NCI-H2029 (cell line): ENCODE results near the gene PTH2R.
"Not testable (repeated sequence)": the region's sequence is repeated elsewhere in the genome, so short reads cannot be mapped to it uniquely, and the experiment has no call there.

Experiments
- DNase-seq: peaks from one replicate; lab custom pipeline; 2025; lab: John Stamatoyannopoulos, UW

The PTH2R gene, protein sequence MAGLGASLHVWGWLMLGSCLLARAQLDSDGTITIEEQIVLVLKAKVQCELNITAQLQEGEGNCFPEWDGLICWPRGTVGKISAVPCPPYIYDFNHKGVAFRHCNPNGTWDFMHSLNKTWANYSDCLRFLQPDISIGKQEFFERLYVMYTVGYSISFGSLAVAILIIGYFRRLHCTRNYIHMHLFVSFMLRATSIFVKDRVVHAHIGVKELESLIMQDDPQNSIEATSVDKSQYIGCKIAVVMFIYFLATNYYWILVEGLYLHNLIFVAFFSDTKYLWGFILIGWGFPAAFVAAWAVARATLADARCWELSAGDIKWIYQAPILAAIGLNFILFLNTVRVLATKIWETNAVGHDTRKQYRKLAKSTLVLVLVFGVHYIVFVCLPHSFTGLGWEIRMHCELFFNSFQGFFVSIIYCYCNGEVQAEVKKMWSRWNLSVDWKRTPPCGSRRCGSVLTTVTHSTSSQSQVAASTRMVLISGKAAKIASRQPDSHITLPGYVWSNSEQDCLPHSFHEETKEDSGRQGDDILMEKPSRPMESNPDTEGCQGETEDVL

DNA sequence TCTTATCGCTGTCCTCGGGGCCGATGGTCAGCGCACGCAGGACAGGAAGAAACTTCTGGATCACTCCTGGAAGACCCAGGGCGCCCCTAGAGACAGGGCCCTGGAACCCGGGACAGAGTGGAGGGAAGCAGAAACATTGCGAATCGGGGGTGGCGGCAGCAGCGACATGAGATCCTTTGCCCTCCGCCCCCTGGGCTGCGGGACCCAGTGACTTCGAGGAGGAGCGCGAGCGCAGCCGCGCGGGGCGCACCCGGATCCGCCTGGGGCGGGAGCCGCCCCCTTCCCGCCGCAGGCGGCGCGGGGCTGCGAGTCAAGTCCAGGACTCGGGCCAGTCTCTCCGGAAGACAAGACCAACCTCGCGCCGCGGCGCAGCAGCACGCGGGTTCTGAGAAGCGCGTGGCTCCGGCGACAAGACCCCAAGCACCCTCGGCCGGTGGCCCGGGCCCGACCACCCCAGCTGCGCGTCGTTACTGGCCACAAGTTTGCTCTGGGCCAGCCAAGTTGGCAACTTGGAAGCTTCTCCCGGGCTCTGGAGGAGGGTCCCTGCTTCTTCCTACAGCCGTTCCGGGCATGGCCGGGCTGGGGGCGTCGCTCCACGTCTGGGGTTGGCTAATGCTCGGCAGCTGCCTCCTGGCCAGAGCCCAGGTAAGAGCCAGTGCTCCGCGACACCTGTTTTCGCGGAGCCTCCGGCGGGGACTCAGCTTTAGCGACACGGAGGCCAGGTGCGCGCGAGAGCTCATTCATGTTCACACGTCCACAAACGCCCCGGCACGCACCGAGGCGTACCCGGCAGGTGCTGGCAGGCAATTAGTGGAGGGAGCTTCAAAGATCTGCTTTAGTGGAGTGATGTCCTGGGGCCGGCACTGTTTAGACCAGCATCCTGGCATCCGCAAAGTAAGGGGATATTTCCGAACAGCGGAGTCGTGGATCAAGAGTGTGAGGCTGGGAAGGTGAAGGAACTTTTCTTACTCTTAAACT lies at the start of gene PTH2R:
PTH2R (plus strand) TSS at position 319 of the 978 bp plus-strand sequence; CDS start at position 571, 252 bp downstream.
- peak; percentile 39 for DNase-seq

DNA sequence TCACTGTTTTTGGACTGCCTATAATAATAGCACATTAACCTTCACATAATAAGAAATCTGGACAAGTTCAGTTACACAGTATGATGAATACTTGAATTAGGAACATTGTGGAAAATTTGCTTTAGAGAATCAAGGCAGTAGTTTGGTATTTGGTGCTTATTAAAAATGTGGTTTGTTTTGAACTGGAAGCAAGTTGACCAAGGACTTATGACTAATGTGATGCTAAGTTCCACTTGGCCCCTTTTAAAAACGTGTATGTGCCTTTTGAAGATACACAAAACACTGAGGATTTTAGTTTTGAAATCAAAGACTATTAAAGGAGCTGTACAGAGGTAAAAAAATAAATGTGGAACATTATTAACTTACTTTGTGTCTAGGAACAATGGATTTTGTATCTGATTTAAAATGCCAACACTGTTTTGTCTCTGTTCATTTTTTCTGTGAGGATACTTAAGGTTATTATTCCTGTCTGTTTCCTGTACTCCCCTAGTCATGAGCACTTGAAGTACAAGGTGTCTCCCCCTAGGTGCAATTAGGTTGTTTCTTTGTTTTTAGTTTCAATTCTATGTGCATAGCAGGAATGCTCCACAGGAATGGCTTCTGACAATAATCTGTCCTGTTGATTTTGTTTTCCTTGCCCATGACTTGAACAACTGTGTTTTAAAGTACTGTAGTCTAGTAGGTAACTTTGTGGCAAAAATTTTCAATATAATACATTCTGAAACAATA lies 49.6 kb upstream of the PTH2R start:
- DNase-seq: no peak

DNA sequence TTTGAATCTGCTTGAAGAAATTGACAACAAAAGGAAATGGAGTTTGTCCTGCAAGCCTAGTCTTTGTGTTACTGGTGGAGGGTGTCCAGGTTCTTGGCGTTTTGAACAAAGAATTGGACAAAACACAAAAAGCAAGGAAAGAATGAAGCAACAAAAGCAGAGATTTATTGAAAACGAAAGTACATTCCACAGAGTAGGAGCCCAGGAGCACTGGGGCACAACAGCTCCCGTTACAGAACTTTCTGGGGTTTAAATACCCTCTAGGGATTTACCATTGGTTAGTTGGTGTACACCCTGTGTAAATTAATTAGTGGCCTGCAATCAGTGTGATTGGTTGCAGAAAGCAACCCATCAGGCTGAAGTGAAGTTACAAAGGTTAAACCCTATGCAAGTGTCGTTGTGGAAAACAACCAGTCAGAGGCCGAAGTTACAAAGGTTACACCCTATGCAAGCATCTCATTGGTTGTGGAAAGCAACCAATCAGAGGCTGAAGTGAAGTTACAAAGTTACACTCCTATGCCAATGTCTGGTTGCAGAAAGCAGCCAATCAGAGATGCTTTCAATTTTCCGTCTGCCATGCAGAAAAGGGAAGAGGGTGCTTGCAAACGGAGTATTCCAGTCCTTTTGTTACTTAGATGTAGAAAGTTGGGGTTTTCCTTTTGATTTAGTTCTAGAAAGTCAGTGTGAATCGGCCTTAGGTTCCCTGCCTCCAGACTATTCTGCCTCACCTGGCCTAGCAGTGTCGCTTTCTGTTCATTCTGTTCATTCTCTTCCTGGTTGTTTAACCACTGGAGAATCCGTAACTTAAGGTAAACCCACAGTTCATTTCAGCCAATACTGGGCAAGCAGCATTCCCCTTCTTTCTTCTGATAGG lies 47.6 kb upstream of the PTH2R start:
- peak; percentile 50 for DNase-seq

DNA sequence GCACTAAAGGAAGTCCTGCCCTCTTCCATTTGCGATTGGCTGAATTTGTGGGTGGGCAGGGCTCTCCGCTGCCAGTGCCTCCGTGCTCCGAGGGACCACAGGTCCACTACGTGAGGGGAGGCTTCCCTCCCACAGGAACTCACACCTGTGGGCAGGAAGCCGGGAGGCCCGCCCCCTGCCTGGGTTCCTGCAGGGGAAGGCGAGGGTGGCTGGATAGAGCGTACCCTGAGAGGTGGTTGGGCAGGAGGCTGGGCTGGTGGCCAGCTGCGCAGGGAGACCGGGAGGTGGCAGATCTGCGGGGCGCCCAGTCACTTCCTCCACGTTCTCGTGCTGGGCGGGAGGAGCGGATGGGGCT lies 47.0 kb upstream of the PTH2R start:
- peak; percentile 93 for DNase-seq

DNA sequence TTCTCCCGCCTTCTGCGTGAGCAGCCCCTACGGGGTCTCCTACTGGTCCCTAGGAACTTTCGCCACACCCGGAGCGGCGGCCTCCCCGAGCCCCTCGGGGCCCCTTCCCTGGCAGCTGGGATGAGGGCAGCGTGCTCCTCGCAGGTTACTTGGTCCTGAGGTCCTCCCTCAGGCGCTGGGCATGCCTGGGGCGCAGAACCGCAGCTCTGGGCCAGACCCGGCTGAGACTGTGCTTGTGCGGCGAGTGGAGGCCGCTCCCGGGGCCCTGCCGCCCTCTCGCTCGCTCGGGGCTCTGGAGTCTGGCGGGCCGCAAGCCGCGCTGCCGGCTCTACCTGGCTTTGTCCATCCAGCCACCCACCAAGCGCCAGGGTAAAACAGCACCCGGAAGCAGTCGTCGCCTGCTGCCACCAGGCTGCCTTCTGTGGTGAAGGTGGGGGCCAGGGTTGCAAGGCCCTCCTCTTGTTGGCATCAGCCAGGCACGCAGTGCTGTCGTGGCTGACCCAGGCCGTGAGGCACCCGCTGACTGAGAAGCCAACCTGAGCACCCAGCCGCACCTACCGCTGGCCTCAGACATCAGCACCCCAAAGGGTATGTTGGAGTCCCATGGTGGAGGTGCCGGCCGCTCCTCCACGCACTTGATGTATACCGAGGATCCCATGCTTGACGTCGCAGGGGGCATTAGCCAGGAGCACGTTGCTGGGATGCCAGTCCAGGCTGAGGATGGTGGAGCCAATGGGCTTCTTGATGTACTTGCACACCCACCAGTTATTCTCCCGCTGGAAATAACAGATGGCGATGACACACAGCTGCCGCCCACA lies 46.1 kb upstream of the PTH2R start:
- DNase-seq: no peak

DNA sequence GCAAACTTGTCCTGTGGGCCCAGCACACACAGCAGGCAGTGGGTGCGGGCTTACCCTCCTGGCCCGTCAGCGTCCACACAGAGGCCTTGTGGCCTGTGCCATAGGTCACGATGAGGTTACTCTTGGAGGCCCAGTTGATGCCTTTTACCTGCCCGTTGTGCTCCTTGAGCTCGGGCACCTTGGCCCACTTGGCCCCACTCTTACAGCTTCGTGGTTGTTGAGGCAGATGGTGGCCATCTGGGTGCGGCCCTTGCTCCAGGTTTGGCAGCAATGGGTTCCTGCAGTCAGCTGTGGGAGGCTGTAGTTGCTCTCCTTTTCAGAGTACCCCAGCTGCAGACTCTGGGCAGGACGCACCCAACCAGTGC lies 45.5 kb upstream of the PTH2R start:
- DNase-seq: no peak

DNA sequence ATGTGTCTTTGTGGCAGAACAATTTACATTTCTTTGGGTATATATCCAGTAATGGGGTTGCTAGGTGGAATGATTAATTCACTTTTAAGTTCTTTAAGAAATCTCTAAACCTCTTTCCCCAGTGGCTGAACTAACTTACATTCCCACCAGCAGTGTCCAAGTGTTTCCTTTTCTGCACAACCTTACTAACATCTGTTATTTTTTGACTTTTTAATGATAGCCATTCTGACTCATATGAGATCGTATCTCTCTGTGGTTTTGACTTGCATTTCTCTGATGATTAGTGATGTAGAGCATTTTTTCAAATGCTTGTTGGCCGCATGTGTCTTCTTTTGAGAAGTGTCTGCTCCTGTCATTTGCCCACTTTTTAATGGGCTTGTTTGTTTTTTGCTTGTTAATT lies 43.1 kb upstream of the PTH2R start:
- no peak for DNase-seq

DNA sequence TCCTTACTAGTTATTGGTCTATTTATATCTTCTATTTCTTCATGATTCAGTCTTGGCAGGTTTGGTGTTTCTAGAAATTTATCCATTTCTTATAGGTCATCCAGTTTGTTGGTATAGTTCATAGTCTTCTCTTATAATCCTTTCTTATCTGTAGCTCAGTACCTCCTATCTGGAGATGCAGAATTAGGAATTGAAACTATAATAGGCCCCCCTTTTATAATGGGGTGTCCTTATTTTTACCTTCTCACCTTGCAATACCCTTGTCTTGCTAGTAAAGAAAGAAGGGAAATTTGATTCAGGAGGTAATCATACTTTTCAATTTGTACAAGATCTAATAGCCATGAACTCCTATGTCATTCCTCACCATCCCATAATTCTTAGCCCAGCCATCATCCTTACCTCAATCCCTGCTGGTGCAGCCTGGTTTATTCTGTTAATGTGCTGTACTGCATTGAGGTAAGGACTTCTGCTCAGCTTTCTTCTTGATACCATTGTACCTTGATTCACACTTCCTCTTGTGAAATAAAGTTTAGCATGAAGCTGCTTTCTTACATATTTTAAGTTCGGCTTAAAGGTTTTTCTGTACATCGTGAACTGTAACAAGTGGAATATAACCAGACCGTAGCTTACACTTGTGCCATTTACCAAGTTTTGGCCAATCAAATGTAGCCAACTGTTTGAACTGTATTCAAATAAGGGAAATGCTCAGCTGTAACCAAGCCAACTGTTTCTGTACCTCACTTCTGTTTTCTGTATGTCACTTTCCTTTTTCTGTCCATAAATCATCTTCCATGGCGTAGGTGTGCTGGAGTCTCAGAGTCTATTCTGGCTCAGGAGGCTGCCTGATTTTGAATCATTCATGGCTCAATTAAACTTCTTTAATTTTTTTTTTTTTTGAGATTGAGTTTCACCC lies 40.1 kb upstream of the PTH2R start:
- no peak for DNase-seq

DNA sequence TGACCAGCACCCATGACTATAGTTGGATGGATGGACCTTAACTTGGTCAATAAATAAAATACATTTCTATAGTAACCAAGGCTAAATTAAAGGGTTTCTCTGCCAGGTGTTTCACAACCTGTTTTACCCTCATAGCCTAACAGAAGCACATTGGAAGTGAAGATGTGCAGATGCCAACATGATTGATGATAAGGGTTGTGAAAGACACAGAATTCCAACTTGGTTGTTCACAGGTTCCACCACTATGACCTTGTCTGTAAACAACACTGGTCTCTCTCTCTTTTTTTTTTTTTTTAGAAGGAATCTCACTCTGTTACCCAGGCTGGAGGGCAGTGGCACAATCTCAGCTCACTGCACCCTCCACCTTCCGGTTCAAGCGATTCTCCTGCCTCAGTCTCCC lies 37.5 kb upstream of the PTH2R start:
- no peak for DNase-seq

DNA sequence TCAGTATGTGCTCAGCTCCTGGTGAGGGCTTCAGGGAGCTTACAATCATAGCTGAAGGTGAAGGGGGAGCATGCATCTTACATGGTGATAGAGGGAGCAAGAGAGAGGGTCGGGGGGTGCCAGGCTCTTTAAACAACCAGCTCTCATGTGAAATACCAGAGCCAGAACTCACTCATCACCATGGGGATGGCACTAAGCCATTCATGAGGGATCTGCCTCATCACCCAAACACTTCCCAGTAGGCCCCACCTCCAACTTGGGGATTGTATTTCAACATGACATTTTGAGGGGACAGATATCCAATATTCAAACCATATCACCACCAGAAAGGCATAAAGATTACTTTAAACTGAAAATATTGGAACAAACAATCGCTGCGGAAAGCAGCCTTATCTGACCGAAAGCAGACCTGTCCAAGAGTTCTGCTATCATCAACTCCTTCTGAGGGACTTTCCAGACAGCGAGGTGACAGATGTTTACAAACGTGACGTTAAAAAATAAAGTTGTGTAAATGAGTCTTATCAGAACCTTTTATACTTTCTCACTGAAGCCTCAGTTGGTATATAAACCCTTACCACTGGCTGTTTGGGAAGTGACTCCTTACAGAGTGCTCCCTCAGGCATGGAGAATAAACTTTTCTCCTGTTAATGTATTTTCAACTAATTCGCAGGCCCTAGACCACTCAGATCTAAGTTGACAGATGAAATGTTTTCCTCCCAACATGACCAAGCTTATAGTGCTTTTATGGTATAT lies 35.5 kb upstream of the PTH2R start:
- no peak for DNase-seq

DNA sequence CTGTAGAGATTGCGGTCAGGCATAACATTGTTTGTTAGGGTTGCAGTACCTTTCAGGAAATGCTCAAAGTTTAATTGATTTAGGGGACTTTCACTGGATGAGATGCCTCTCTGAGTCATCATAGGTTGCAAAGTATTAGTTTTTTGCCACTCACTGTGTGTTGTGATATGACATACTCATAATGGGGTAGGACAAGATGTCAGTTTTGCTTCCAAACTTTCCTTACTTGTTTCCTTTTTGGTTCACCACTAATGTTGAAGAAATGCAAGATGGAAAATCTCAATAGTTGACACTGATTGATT lies 35.0 kb upstream of the PTH2R start:
- DNase-seq: no peak

DNA sequence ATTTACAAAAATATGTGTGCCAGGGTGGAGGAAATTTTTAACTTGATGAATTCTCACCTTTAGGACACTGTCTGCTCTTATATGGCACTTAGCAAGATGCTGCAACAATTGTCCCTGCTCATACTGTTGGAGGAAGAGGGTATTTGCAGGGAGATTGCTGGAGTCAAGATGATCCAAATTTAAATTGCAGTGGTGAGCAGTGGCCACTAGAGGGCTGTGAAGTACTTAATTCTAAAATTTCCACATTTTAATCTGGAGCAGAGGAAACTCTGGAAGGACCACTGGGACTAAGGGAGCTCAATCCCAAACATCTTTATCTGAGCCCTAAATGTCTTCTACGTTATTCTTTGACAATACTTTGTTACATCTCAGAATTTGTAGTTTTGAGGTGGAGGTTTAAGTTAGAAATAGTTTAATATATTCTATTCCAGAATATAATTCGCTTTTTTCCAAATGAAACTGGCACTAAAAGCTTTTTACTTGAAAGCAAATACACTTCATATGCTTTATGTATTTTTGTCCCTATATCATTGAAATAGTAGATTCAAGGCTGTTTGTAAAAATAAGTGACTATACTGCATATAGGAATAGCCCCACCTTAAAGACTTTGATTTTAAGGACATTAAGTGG lies 33.0 kb upstream of the PTH2R start:
- DNase-seq: peak; percentile 10

DNA sequence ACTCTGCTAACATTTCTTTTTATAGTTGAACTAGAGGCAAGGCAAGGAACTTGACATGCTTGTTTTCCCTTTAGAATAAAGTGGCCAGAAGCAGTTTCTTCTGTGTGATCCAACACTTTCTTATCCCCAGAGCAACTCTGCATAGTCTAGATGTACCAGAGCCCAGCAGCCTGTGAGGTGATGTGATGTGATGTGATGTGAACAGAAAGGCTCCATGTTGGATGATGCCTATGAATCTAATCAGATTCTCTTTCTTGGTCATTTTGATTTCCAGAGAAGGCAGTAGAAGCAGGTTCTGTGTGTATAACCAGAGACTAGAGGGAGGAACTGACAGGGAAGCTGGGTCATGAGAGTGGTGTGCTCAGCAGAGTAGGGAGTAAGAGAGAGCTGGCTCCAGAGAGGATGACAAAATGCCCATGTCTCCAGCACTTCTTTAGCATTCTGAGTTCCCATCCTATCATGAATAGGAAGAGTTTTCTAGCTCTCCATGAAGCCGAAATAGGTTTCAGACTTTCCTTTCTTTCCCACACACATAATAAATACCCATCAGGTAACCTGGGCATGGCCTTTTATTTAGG lies 31.0 kb upstream of the PTH2R start:
- DNase-seq: no peak

DNA sequence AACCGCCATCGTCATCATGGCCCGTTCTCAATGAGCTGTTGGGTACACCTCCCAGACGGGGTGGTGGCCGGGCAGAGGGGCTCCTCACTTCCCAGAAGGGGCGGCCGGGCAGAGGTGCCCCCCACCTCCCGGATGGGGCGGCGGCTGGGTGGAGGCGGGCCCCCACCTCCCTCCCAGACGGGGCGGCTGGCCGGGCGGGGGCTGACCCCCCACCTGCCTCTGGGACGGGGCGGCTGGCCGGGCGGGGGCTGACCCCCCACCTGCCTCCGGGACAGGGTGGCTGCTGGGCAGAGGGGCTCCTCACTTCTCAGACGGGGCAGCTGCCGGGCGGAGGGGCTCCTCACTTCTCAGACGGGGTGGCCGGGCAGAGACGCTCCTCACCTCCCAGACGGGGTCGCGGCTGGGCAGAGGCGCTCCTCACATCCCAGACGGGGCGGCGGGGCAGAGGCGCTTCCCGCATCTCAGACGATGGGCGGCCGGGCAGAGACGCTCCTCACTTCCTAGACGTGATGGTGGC lies 29.2 kb upstream of the PTH2R start:
- not testable (repeated sequence) for DNase-seq

DNA sequence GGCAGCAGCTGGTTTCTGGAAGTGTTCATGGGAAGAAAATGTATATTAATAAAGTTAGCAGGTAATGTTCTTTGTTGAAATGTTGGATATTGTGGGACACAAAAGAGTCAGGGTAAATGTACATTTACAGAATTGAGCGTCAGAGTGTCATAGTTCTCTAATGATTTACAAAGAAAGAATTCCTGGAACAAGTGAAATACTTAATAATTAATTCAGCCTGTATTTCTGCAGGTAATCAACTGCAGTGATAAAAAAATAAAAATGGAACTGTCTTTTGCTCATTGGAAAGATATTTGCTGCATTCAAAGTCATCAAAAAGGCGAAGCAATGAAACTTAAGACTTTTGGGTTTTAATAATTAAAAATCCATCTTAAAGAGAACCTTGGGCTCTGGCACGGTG lies 27.4 kb upstream of the PTH2R start:
- DNase-seq: no peak

DNA sequence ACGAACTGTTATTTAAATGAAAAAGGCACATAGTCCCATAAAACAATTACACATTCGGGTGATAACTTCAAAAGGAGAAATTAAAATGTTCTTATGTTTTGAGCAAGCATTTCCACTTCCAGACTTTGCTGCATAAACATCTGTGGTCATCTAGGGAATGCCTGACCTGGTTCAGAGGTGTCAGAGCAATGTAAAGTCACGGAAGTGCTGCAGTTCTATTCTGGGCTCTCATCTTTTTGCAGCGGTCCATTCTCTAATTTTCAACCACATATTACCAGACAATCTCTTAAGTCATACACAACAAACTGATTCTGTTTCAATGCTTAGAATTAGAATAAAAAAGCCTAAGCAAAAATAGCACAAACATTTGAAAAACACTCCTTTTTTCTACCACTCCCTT lies 22.0 kb upstream of the PTH2R start:
- DNase-seq: no peak

DNA sequence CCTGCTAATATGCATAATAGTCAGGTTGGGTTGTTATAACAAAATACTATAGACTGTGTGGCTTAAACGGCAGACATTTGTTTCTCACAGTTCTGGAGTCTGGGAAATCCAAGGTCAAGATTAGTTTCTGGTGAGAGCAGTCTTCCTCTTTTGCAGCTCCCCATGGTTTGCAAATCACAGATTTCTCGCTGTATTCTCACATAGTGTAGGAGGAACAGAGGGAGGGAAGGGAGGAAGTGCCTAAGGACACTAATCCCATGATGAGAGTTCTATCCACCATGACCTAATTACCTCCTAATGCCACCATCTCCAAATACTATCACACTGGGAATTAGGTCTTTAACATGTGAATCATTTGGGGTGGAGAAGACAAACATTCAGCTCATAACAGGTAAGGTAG lies 20.1 kb upstream of the PTH2R start:
- no peak for DNase-seq

DNA sequence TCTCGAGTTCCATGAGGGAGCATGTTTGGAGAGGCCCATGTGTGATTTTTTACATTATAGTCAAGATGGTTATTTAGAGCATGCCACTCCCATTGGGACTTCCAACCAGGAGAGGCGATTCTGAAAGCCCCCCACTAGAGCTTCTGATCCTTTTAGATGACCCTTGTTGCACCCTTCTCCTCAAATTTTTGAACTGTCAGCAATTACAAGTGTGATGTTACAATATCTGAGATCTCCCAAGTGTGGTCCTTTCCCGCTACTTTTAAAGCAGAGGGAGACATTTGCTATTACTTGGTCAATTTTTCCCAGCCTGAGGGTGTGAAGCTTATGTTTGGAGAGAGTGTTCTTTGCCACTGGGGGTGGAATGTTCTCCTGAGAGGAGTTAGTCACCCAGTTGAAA lies 16.7 kb upstream of the PTH2R start:
- no peak for DNase-seq
